GM13977 (cell line): ENCODE measurements around the gene MORN2.
"Not testable (repeated sequence)": the region's sequence is repeated elsewhere in the genome, so short reads cannot be mapped to it uniquely, and the experiment has no call there.

ENCODE experiments used
- DNase-seq: peaks from one replicate; pipeline ENCODE4 v3.0.0; 2012; ENCODE audit warnings: low spot score
- CTCF ChIP-seq: IDR thresholded peaks from 2 replicates; pipeline ENCODE4 v1.5.1; 2012; ENCODE audit warnings: mild to moderate bottlenecking, control low read depth; ENCODE audit not compliant: insufficient read depth; ENCODE audit errors: extremely low read depth, missing control alignments
- in situ Hi-C: fragments of 300-500 bp; cut with MboI; formaldehyde crosslinking; loops from one replicate; pipeline ENCODE4 v1.12.0; 2022; ENCODE audit warnings: low sequenced_read_pairs, low pct_unique_long_range_greater_than_20kb, mixed read lengths, inconsistent platforms; ENCODE audit not compliant: unreplicated experiment

The MORN2 gene

GRCh38 chr2:38875576-38876367 lies at the start of gene MORN2, which contains the start of gene DHX57:
Gene MORN2 (plus strand): TSS chr2:38875976.
Gene DHX57 (minus strand): TSS chr2:38875934. CDS start chr2:38868405, 7,529 bp downstream.
- in situ Hi-C loops = no loop called here
- TF ChIP-seq CTCF = no peak
- peak; percentile 90 for DNase-seq

- in situ Hi-C loops = not testable (repeated sequence)
- peak; percentile 25 for DNase-seq
Measured at GRCh38 chr2:38827539-38828145, 48.1 kb upstream of the MORN2 start.

- in situ Hi-C loops = no loop called here
Measured at GRCh38 chr2:38828460-38828859, 47.3 kb upstream of the MORN2 start.

GRCh38 chr2:38829971-38830370 lies 45.8 kb upstream of the MORN2 start:
- no peak for DNase-seq
- in situ Hi-C loops = no loop called here
- no peak for TF ChIP-seq CTCF

More at GRCh38 chr2:38828460-38828859, 47.3 kb upstream of the MORN2 start:
- DNase-seq = no peak
- TF ChIP-seq CTCF = no peak

GRCh38 chr2:38830526-38831159 lies 45.1 kb upstream of the MORN2 start:
- in situ Hi-C loops = no loop called here
- no peak for TF ChIP-seq CTCF
- no peak for DNase-seq

GRCh38 chr2:38835015-38835601 lies 40.7 kb upstream of the MORN2 start:
- in situ Hi-C loops = no loop called here
- TF ChIP-seq CTCF = peak; percentile 44
- no peak for DNase-seq
